ENCODE data around the gene CBFA2T3.
"Not testable (repeated sequence)": the region's sequence is repeated elsewhere in the genome, so short reads cannot be mapped to it uniquely, and the experiment has no call there.

CBFA2T3 gene

GRCh38 chr16:88977018-88977811 lies at the start of gene CBFA2T3:
Gene CBFA2T3 (minus strand): TSS chr16:88977207. CDS start chr16:88976807, 400 bp downstream.
- peak; percentile 29 for DNase-seq (ENCODE audit: low spot score)

- no peak for DNase-seq (ENCODE audit: low spot score)
Observed at GRCh38 chr16:89026121-89026612, 49.2 kb upstream of the CBFA2T3 start.

- DNase-seq (ENCODE audit: low spot score), result no peak
Observed at GRCh38 chr16:89025636-89026035, 48.6 kb upstream of the CBFA2T3 start.

- DNase-seq (ENCODE audit: low spot score), result no peak
Observed at GRCh38 chr16:89024546-89025060, 47.6 kb upstream of the CBFA2T3 start.

- DNase-seq (ENCODE audit: low spot score), result no peak
Observed at GRCh38 chr16:89023621-89024511, 46.9 kb upstream of the CBFA2T3 start.

- DNase-seq (ENCODE audit: low spot score), result no peak
Observed at GRCh38 chr16:89023151-89023551, 46.1 kb upstream of the CBFA2T3 start.

- DNase-seq (ENCODE audit: low spot score), result no peak
Observed at GRCh38 chr16:89022051-89022836, 45.2 kb upstream of the CBFA2T3 start.

GRCh38 chr16:89020925-89021595 lies 44.1 kb upstream of the CBFA2T3 start:
- no peak for DNase-seq (ENCODE audit: low spot score)

- DNase-seq (ENCODE audit: low spot score), result peak; percentile 63
Observed at GRCh38 chr16:89020068-89020924, 43.3 kb upstream of the CBFA2T3 start.

- no peak for DNase-seq (ENCODE audit: low spot score)
Observed at GRCh38 chr16:89019511-89019910, 42.5 kb upstream of the CBFA2T3 start.

- no peak for DNase-seq (ENCODE audit: low spot score)
Observed at GRCh38 chr16:89018282-89019158, 41.5 kb upstream of the CBFA2T3 start.

- no peak for DNase-seq (ENCODE audit: low spot score)
Observed at GRCh38 chr16:89017543-89018281, 40.7 kb upstream of the CBFA2T3 start.

- not testable (repeated sequence) for DNase-seq (ENCODE audit: low spot score)
Observed at GRCh38 chr16:89016561-89016960, 39.6 kb upstream of the CBFA2T3 start.

- DNase-seq (ENCODE audit: low spot score), result no peak
Observed at GRCh38 chr16:89015271-89015859, 38.4 kb upstream of the CBFA2T3 start.

- DNase-seq (ENCODE audit: low spot score), result no peak
Observed at GRCh38 chr16:89014403-89015230, 37.6 kb upstream of the CBFA2T3 start.

- DNase-seq (ENCODE audit: low spot score), result no peak
Observed at GRCh38 chr16:89013692-89014402, 36.8 kb upstream of the CBFA2T3 start.

GRCh38 chr16:89013111-89013510 lies 36.1 kb upstream of the CBFA2T3 start:
- DNase-seq (ENCODE audit: low spot score), result no peak

Data from hematopoietic multipotent progenitor cell treated with erythropoietin and hydrocortisone succinate and interleukin-3 and kit ligand, for 17 days (in vitro differentiated cells).